Cardiac muscle cell (in vitro differentiated cells and primary cell): Measurements from ENCODE around the gene TGFBR1. TPM values are rescaled to one million over a fixed set of nuclear protein-coding genes. Genes with fewer than 3 reads are reported as not detected.

ENCODE experiments used
- DNase-seq, 2 donors: peaks; one replicate each; pipeline versions ENCODE4 v3.0.0 to v3.0.0-alpha.2; 2010 to 2017; ENCODE audit warnings: low read depth in 1 of 2, low spot score in 1 of 2
- H3K27ac ChIP-seq: fragments of 200-600 bp; sonication (generic); 2 replicates; pipeline ENCODE4 v1.5.1; 2016
- H3K27me3 ChIP-seq: fragments of 200-600 bp; sonication (generic); 2 replicates; pipeline ENCODE4 v1.6.0; 2016; ENCODE audit warnings: control low read depth
- H3K36me3 ChIP-seq: fragments of 200-600 bp; sonication (generic); 2 replicates; pipeline ENCODE4 v1.5.1; 2016; ENCODE audit warnings: control low read depth
- H3K4me1 ChIP-seq: fragments of 200-600 bp; sonication (generic); 2 replicates; pipeline ENCODE4 v1.8.1; 2017; ENCODE audit warnings: low read depth, mild to moderate bottlenecking, mixed run types
- H3K4me3 ChIP-seq: fragments of 200-600 bp; sonication (generic); 2 replicates; pipeline ENCODE4 v1.5.1; 2016; ENCODE audit warnings: mild to moderate bottlenecking
- H3K9me3 ChIP-seq: fragments of 200-600 bp; sonication (generic); 2 replicates; pipeline ENCODE4 v1.5.1; 2017; ENCODE audit warnings: low read depth, mild to moderate bottlenecking, control low read depth
- CTCF ChIP-seq: IDR thresholded peaks from 2 replicates; pipeline ENCODE4 v1.5.1; 2012; ENCODE audit warnings: low read depth, mild to moderate bottlenecking, low read length
- polyA plus RNA-seq: library from polyadenylated mRNA; unstranded; fragments of >200 nt; fragmentation: Nextera tagmentation; extraction: Ambion mirVana; gene quantifications from 2 replicates; pipeline ENCODE4 v1.2.1, GENCODE V29; 2016
- total RNA-seq: library from RNA; depleted of rRNA; stranded (reverse); fragments of >200 nt; gene quantifications from 2 replicates; pipeline ENCODE4 v1.2.3, GENCODE V29; 2016

TGFBR1 gene
- total and polyA plus RNA-seq, 2 experiments from 2014 or later, result 11.1 to 17.2 TPM

DNA sequence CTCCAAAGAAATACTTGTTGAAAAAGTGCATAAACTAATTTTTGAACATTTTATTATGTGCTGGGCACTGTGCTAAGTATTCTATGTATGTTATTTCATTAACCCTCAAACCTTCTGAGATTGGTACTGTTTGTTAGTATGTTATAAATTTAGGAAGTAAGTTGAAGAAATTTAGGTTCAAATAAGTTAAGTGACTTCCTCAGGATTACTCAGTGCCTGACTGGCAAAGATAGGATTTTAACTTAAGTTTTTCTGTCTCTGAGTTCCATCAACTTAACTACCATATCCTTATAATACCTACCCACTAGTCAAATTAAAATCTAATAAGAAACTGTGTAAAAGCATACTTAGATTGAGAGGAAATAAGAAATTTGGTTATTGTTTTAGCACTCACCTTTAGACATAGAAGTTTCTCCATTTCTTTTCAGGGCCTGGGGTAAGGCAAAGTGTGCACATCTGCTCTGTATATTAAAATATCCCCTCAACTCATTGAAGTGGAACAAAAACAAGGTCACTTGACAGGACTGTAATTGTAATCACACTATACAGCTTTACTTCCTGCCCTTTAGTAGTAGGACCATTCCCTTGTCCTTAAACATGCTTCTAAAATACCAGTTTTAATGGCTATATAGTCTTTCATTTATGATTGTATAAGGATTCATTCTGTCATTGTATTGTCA lies 15.2 kb downstream of the TGFBR1 start:
- H3K27ac ChIP-seq, result no peak overlapping the region
- no peaks in the 10 kb centered on the region for H3K27me3 ChIP-seq
- TF ChIP-seq CTCF, result no peak
- no peak for DNase-seq
- no peaks in the 10 kb centered on the region for H3K9me3 ChIP-seq
- H3K4me1 ChIP-seq, result peaks cover 12% of the 10 kb centered on the region
- H3K4me3 ChIP-seq, result no peak overlapping the region
- H3K36me3 ChIP-seq, result no peaks in the 10 kb centered on the region

DNA sequence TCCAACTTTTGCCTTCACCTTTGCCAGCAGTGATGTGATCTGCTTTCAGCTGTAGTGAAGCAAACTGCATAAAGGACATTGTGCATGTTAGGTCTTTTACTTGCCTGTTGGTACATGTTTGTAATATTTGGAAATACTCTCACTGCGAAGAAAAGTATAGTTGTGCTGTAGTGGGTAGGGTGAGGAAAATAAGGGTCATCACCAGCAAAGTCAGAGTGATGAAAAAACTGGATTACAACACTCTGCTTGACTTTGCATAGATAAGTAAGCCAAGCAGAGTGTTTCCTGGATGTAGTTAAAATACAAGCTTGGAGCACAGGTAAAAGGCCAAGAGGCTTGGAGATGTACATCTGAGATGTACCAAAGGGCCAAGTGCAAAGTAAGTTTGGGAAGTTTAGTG lies 16.7 kb downstream of the TGFBR1 start:
- no peak overlapping the region for H3K4me3 ChIP-seq

GRCh38 chr9:99124534-99125255 lies 19.8 kb downstream of the TGFBR1 start:
- peaks cover 21% of the 10 kb centered on the region for H3K4me1 ChIP-seq
- H3K27ac ChIP-seq, result no peak overlapping the region
- no peak for TF ChIP-seq CTCF
- no peaks in the 10 kb centered on the region for H3K27me3 ChIP-seq
- no peak overlapping the region for H3K4me3 ChIP-seq
- H3K9me3 ChIP-seq, result no peaks in the 10 kb centered on the region
- no peaks in the 10 kb centered on the region for H3K36me3 ChIP-seq
- DNase-seq, result no peak

More for the DNA sequence above, 16.7 kb downstream of the TGFBR1 start:
- Histone ChIP-seq H3K4me1 (peaks cover 17% of the 10 kb centered on the region), H3K27ac (no peak overlapping the region), H3K9me3 (no peaks in the 10 kb centered on the region), H3K36me3 (no peaks in the 10 kb centered on the region), H3K27me3 (no peaks in the 10 kb centered on the region)
- DNase-seq, result peak in 1 of 2 donors; percentile 37
- no peak for TF ChIP-seq CTCF

DNA sequence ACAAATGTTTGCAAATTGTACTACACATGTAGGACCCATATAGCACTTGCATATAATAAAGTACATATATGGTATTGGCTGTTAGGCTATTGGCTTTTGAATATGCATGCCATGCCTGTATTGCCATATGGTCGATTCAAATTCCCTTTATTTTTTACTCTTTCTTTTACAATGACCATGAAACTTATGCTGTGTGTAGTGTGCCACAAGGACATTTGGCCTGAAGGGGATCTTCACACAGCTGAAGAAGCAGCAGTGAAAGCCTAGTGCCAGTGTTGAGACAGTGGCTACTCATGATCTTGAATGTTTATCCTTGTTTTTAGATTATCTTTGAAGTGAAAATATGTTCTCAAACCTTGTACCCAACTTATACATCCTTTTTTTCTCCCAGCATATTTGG lies 20.5 kb downstream of the TGFBR1 start:
- no peak for DNase-seq
- TF ChIP-seq CTCF, result no peak

GRCh38 chr9:99126312-99126711 lies 21.4 kb downstream of the TGFBR1 start:
- no peaks in the 10 kb centered on the region for H3K9me3 ChIP-seq
- no peaks in the 10 kb centered on the region for H3K36me3 ChIP-seq
- H3K27ac ChIP-seq, result no peak overlapping the region
- peaks cover 16% of the 10 kb centered on the region for H3K4me1 ChIP-seq
- no peak for DNase-seq
- TF ChIP-seq CTCF, result no peak
- H3K27me3 ChIP-seq, result no peaks in the 10 kb centered on the region
- H3K4me3 ChIP-seq, result no peak overlapping the region

More for the DNA sequence above, 20.5 kb downstream of the TGFBR1 start:
- no peaks in the 10 kb centered on the region for H3K36me3 ChIP-seq
- no peaks in the 10 kb centered on the region for H3K9me3 ChIP-seq
- peaks cover 21% of the 10 kb centered on the region for H3K4me1 ChIP-seq
- H3K27me3 ChIP-seq, result no peaks in the 10 kb centered on the region
- no peak overlapping the region for H3K4me3 ChIP-seq
- peak overlapping the region; percentile 32 for H3K27ac ChIP-seq
